ENCODE results near the gene NDFIP2. TPM values are rescaled to one million over a fixed set of nuclear protein-coding genes. Genes with fewer than 3 reads are reported as not detected.

The NDFIP2 gene
- total and polyA plus RNA-seq, 4 donors, result 6.4 to 14.7 (median 13.7) TPM

DNA sequence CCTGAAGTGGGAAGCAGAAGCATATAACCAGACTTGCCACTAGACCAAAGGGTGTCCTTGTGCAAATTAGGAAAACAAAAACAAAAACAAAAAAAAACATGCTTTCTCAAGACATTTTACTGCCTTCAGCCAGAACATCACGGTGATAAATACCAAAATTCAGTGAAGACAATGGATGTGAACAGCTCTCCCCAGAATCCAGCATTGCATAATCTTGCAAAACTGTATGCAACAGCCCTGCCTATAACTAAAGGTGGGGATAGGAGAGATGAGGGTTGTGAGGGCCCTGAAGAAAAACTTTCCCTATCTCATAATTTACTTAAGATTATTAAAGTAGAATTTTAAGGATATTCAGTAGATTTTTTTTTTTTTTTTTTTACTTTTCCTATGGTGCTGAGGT lies 24.9 kb upstream of the NDFIP2 start:
- Histone ChIP-seq H3K4me3 (ENCODE audit: low read length in 2 of 2) (no peak overlapping the region), H3K36me3 (ENCODE audit: control insufficient read depth in 1 of 2, insufficient read depth in 2 of 2, low read length in 1 of 2) (no peaks in the 10 kb centered on the region), H3K9me3 (ENCODE audit: control insufficient read depth, low read length) (no peaks in the 10 kb centered on the region), H3K4me1 (ENCODE audit: control insufficient read depth in 1 of 2, insufficient read depth in 2 of 2, low read length in 2 of 2) (no peaks in the 10 kb centered on the region), H3K27me3 (ENCODE audit: control insufficient read depth in 1 of 2, insufficient read depth in 2 of 2, low read length in 1 of 2) (no peaks in the 10 kb centered on the region), H3K27ac (ENCODE audit: low read depth in 1 of 2, low read length in 2 of 2) (no peak overlapping the region)
- 60 to 74% methylated on average over 1 of the region's 1 CpG for WGBS, 2 donors
- no peak for DNase-seq
- intact Hi-C loops (cut with DNase I), result no loop called here
- ATAC-seq (ENCODE audit: low FRiP score), result no peak

GRCh38 chr13:79456656-79457365 lies 24.1 kb upstream of the NDFIP2 start:
- intact Hi-C loops (cut with DNase I), result no loop called here
- Histone ChIP-seq H3K4me3 (ENCODE audit: low read length in 2 of 2) (no peak overlapping the region), H3K27ac (ENCODE audit: low read depth in 1 of 2, low read length in 2 of 2) (no peak overlapping the region), H3K9me3 (ENCODE audit: control insufficient read depth, low read length) (no peaks in the 10 kb centered on the region), H3K36me3 (ENCODE audit: control insufficient read depth in 1 of 2, insufficient read depth in 2 of 2, low read length in 1 of 2) (no peaks in the 10 kb centered on the region), H3K27me3 (ENCODE audit: control insufficient read depth in 1 of 2, insufficient read depth in 2 of 2, low read length in 1 of 2) (no peaks in the 10 kb centered on the region), H3K4me1 (ENCODE audit: control insufficient read depth in 1 of 2, insufficient read depth in 2 of 2, low read length in 2 of 2) (no peaks in the 10 kb centered on the region)
- ATAC-seq (ENCODE audit: low FRiP score) (no peak), DNase-seq (no peak)
- 87 to 90% methylated on average over 1 of the region's 1 CpG for WGBS, 2 donors

- intact Hi-C loops (cut with DNase I), result no loop called here
- WGBS, 2 donors, result 77 to 80% methylated on average over 1 of the region's 1 CpG
Measured at GRCh38 chr13:79457390-79457789, 23.6 kb upstream of the NDFIP2 start.

DNA sequence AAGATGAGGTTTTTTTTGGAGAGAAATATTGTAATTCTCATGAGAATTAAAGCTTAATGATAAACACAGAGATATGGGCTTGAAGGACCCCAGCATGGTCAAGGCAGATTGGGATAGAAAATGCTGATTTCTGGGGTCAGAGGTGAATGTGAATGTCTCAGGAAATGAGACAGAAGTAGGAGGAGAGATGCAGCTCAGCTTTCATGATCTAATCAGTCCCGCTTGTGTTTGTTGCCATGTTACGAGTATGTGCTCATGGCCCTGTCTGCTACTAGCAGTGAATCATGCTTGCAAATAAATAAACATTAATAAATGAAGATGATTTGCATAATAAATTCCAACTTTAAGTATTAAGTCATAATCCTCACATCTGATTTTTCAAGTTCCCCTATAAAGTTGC lies 23.0 kb upstream of the NDFIP2 start:
- Histone ChIP-seq H3K9me3 (ENCODE audit: control insufficient read depth, low read length) (no peaks in the 10 kb centered on the region), H3K4me3 (ENCODE audit: low read length in 2 of 2) (no peak overlapping the region), H3K27me3 (ENCODE audit: control insufficient read depth in 1 of 2, insufficient read depth in 2 of 2, low read length in 1 of 2) (no peaks in the 10 kb centered on the region), H3K4me1 (ENCODE audit: control insufficient read depth in 1 of 2, insufficient read depth in 2 of 2, low read length in 2 of 2) (no peaks in the 10 kb centered on the region), H3K36me3 (ENCODE audit: control insufficient read depth in 1 of 2, insufficient read depth in 2 of 2, low read length in 1 of 2) (no peaks in the 10 kb centered on the region), H3K27ac (ENCODE audit: low read depth in 1 of 2, low read length in 2 of 2) (no peak overlapping the region)
- 42 to 47% methylated on average over 2 of the region's 2 CpGs for WGBS, 2 donors
- intact Hi-C loops (cut with DNase I), result no loop called here
- DNase-seq (no peak), ATAC-seq (ENCODE audit: low FRiP score) (no peak)

More at GRCh38 chr13:79457390-79457789, 23.6 kb upstream of the NDFIP2 start:
- no peaks in the 10 kb centered on the region for H3K27me3 ChIP-seq (ENCODE audit: control insufficient read depth in 1 of 2, insufficient read depth in 2 of 2, low read length in 1 of 2)
- no peaks in the 10 kb centered on the region for H3K9me3 ChIP-seq (ENCODE audit: control insufficient read depth, low read length)
- ATAC-seq (ENCODE audit: low FRiP score) (no peak), DNase-seq (no peak)
- H3K27ac ChIP-seq (ENCODE audit: low read depth in 1 of 2, low read length in 2 of 2), result no peak overlapping the region
- no peaks in the 10 kb centered on the region for H3K36me3 ChIP-seq (ENCODE audit: control insufficient read depth in 1 of 2, insufficient read depth in 2 of 2, low read length in 1 of 2)
- H3K4me1 ChIP-seq (ENCODE audit: control insufficient read depth in 1 of 2, insufficient read depth in 2 of 2, low read length in 2 of 2), result no peaks in the 10 kb centered on the region
- no peak overlapping the region for H3K4me3 ChIP-seq (ENCODE audit: low read length in 2 of 2)

- Histone ChIP-seq H3K27me3 (ENCODE audit: control insufficient read depth in 1 of 2, insufficient read depth in 2 of 2, low read length in 1 of 2) (no peaks in the 10 kb centered on the region), H3K9me3 (ENCODE audit: control insufficient read depth, low read length) (no peaks in the 10 kb centered on the region), H3K4me3 (ENCODE audit: low read length in 2 of 2) (no peak overlapping the region), H3K4me1 (ENCODE audit: control insufficient read depth in 1 of 2, insufficient read depth in 2 of 2, low read length in 2 of 2) (no peaks in the 10 kb centered on the region), H3K27ac (ENCODE audit: low read depth in 1 of 2, low read length in 2 of 2) (no peak overlapping the region), H3K36me3 (ENCODE audit: control insufficient read depth in 1 of 2, insufficient read depth in 2 of 2, low read length in 1 of 2) (no peaks in the 10 kb centered on the region)
- DNase-seq (no peak), ATAC-seq (ENCODE audit: low FRiP score) (no peak)
- WGBS, 2 donors, result 61 to 69% methylated on average over 2 of the region's 2 CpGs
- intact Hi-C loops (cut with DNase I), result no loop called here
Measured at GRCh38 chr13:79458436-79458835, 22.5 kb upstream of the NDFIP2 start.

DNA sequence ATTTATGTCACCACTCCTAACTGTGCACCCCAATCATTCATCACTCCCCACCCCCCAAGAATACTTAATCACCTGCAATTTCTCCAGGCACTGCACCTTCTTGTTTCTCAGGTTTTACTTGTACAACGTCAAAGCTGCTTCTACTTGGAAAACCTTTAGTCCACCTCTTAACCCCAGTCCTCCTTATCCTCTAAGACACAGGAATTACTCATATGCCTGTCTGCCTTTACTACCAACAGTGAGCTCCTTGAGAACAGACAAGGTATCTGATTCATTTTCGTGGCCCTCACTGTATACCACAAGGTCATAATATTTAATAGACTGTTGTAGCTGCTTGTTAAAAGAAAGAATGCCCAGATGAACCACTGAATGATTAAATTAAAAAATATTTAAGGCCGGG lies 21.0 kb upstream of the NDFIP2 start:
- intact Hi-C loops (cut with DNase I), result no loop called here
- DNase-seq, result no peak

DNA sequence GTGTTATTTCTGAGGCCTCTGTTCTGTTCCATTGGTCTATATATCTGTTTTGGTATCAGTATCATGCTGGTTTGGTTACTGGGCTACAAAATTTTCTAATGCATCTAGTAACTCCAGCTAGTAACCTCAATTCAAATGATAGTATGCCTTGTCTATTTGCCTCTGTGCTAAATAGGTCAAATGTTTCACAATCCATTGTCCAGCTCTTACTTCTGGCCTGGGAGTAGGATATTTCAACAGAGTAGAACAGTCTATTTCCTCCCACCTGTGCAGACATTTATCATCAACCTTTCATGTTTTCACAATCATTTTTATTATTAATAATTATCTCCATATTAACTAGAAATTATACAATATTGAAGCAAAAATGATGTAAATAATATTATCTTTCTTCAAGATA lies 18.1 kb upstream of the NDFIP2 start:
- no peaks in the 10 kb centered on the region for H3K36me3 ChIP-seq (ENCODE audit: control insufficient read depth in 1 of 2, insufficient read depth in 2 of 2, low read length in 1 of 2)
- no peak overlapping the region for H3K4me3 ChIP-seq (ENCODE audit: low read length in 2 of 2)
- H3K27me3 ChIP-seq (ENCODE audit: control insufficient read depth in 1 of 2, insufficient read depth in 2 of 2, low read length in 1 of 2), result no peaks in the 10 kb centered on the region
- no peaks in the 10 kb centered on the region for H3K4me1 ChIP-seq (ENCODE audit: control insufficient read depth in 1 of 2, insufficient read depth in 2 of 2, low read length in 2 of 2)
- DNase-seq (no peak), ATAC-seq (ENCODE audit: low FRiP score) (no peak)
- H3K27ac ChIP-seq (ENCODE audit: low read depth in 1 of 2, low read length in 2 of 2), result no peak overlapping the region
- intact Hi-C loops (cut with DNase I), result no loop called here
- no peaks in the 10 kb centered on the region for H3K9me3 ChIP-seq (ENCODE audit: control insufficient read depth, low read length)

More for the DNA sequence above, 21.0 kb upstream of the NDFIP2 start:
- no peaks in the 10 kb centered on the region for H3K4me1 ChIP-seq (ENCODE audit: control insufficient read depth in 1 of 2, insufficient read depth in 2 of 2, low read length in 2 of 2)
- no peaks in the 10 kb centered on the region for H3K27me3 ChIP-seq (ENCODE audit: control insufficient read depth in 1 of 2, insufficient read depth in 2 of 2, low read length in 1 of 2)
- H3K4me3 ChIP-seq (ENCODE audit: low read length in 2 of 2), result no peak overlapping the region
- H3K9me3 ChIP-seq (ENCODE audit: control insufficient read depth, low read length), result no peaks in the 10 kb centered on the region
- H3K36me3 ChIP-seq (ENCODE audit: control insufficient read depth in 1 of 2, insufficient read depth in 2 of 2, low read length in 1 of 2), result no peaks in the 10 kb centered on the region
- H3K27ac ChIP-seq (ENCODE audit: low read depth in 1 of 2, low read length in 2 of 2), result no peak overlapping the region
- no peak for ATAC-seq (ENCODE audit: low FRiP score)
- WGBS, 2 donors, result 74 to 76% methylated on average over 3 of the region's 3 CpGs

DNA sequence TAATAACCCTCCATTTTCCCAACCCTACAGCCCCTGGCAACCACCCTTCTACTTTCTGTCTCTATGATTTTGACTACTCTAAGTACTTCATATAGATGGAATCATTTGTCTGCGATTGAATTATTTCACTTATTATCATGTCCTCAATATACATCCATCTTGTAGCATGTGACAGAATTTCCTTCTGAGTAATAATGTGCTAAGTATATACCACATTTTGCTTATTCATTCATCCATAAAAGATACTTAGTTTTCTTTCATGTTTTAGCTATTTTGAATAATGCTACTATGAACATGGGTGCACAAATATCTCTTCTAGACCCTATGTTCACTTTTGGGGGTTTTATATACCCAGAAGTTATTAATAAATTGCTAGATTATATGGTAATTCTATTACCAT lies 17.4 kb upstream of the NDFIP2 start:
- Histone ChIP-seq H3K27ac (ENCODE audit: low read depth in 1 of 2, low read length in 2 of 2) (no peak overlapping the region), H3K4me3 (ENCODE audit: low read length in 2 of 2) (no peak overlapping the region), H3K36me3 (ENCODE audit: control insufficient read depth in 1 of 2, insufficient read depth in 2 of 2, low read length in 1 of 2) (no peaks in the 10 kb centered on the region), H3K9me3 (ENCODE audit: control insufficient read depth, low read length) (no peaks in the 10 kb centered on the region), H3K27me3 (ENCODE audit: control insufficient read depth in 1 of 2, insufficient read depth in 2 of 2, low read length in 1 of 2) (no peaks in the 10 kb centered on the region), H3K4me1 (ENCODE audit: control insufficient read depth in 1 of 2, insufficient read depth in 2 of 2, low read length in 2 of 2) (no peaks in the 10 kb centered on the region)
- DNase-seq (no peak), ATAC-seq (ENCODE audit: low FRiP score) (no peak)
- 90 to 95% methylated on average over 1 of the region's 1 CpG for WGBS, 2 donors
- intact Hi-C loops (cut with DNase I), result no loop called here

GRCh38 chr13:79466872-79467271 lies 14.1 kb upstream of the NDFIP2 start:
- DNase-seq, result no peak
- ATAC-seq (ENCODE audit: low FRiP score), result no peak
- Histone ChIP-seq H3K36me3 (ENCODE audit: control insufficient read depth in 1 of 2, insufficient read depth in 2 of 2, low read length in 1 of 2) (no peaks in the 10 kb centered on the region), H3K4me3 (ENCODE audit: low read length in 2 of 2) (no peak overlapping the region), H3K27ac (ENCODE audit: low read depth in 1 of 2, low read length in 2 of 2) (no peak overlapping the region), H3K4me1 (ENCODE audit: control insufficient read depth in 1 of 2, insufficient read depth in 2 of 2, low read length in 2 of 2) (no peaks in the 10 kb centered on the region), H3K9me3 (ENCODE audit: control insufficient read depth, low read length) (no peaks in the 10 kb centered on the region), H3K27me3 (ENCODE audit: control insufficient read depth in 1 of 2, insufficient read depth in 2 of 2, low read length in 1 of 2) (no peaks in the 10 kb centered on the region)
- intact Hi-C loops (cut with DNase I), result no loop called here
- 82 to 83% methylated on average over 2 of the region's 2 CpGs for WGBS, 2 donors

All from aorta (tissue), 5 donors.